Measurements from ENCODE around the gene LRCH2.
"Not testable (repeated sequence)": the region's sequence is repeated elsewhere in the genome, so short reads cannot be mapped to it uniquely, and the experiment has no call there.

LRCH2 gene, protein sequence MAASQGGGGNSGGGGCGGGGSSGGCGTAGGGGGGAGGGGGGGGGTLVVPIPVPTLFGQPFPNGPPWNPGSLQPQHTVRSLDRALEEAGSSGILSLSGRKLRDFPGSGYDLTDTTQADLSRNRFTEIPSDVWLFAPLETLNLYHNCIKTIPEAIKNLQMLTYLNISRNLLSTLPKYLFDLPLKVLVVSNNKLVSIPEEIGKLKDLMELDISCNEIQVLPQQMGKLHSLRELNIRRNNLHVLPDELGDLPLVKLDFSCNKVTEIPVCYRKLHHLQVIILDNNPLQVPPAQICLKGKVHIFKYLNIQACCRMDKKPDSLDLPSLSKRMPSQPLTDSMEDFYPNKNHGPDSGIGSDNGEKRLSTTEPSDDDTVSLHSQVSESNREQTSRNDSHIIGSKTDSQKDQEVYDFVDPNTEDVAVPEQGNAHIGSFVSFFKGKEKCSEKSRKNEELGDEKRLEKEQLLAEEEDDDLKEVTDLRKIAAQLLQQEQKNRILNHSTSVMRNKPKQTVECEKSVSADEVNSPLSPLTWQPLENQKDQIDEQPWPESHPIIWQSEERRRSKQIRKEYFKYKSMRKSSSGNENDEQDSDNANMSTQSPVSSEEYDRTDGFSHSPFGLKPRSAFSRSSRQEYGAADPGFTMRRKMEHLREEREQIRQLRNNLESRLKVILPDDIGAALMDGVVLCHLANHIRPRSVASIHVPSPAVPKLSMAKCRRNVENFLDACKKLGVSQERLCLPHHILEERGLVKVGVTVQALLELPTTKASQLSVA

DNA sequence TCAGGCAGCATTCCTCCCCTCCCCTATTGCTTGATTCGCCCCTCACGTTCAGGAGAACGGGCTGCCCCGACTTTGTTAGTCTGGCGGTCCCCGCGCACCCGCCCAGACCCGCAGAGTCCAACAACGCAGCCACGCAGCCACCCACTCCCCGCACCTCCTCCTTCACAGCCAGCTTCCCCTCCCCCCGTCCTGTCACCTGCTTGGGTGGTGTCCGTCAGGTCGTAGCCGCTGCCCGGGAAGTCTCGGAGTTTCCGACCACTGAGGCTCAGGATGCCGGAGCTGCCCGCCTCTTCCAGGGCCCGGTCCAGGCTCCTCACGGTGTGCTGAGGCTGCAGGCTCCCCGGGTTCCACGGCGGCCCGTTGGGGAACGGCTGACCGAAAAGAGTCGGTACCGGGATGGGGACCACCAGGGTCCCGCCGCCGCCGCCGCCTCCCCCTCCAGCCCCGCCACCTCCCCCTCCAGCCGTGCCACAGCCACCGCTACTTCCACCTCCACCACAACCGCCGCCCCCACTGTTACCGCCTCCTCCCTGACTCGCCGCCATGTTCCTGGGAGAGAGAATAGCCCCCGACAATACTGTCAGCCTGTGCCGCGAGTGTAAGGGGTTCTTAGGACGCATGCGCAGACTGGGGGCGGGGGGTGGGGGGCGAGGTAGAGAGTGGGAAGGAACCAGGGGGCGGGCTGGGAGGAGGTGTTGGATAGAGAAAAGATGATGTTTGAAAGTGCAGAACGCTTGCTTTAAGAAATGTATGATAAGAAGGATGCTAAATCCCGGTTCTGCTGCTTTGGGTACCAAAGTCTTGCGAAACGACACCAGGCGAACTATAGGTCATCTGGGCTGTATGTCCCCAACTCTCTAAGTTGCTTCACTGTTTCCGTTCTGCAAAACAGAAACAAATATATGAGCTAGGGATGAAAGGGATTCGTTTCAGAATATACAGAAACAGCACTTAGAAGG, at the start of gene LRCH2:
Gene LRCH2, minus strand, starts transcription at position 600 of the 959 bp plus-strand sequence. Its CDS starts 55 bp downstream, at position 545.
- no peak for DNase-seq

DNA sequence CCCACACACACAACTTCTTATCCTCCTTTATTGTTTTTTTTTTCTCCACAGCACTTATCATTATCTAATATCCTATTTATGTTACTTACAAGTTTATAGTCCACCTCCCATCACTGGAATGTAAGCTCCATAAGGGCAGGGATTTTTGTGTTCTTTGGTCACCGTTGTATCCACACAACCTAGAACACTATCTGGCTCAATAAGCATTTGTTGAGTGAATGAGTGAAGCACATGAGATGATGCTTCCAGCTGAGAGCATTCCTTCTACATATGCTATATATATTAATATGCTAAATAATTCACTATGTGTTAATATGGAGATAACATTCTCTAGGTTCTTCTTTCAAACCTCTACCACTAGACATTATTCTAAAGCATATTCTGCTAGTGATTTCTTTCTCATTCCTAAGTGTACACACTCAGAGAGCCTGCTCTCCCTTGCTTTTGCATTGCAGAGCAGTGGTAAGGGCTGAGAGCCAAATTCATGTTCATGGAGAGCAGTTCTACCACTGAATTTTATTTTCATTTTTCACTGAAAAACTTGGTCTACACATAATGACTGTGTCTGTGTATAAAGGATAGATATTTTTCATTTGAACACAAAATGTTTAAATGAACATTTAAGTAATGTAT, 35.3 kb upstream of the LRCH2 start:
- DNase-seq: no peak

DNA sequence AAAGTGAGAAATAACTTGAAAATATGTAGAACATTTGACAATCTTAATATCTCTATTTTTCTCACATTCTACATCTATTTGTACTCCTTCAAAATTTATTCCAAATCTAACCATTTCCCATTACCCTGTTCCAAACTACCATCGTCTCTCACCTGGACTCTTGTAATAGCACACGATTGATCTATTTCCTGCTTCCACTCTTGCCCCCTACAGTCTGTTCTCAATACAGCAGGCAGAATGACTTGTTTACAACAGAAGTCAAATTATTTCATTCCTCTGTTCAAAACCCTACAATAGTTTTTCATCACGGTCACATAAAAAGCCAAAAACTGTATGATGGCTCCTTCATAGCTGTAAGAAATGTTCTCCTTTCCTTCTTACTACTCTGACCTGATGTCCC, 34.5 kb upstream of the LRCH2 start:
- no peak for DNase-seq

DNA sequence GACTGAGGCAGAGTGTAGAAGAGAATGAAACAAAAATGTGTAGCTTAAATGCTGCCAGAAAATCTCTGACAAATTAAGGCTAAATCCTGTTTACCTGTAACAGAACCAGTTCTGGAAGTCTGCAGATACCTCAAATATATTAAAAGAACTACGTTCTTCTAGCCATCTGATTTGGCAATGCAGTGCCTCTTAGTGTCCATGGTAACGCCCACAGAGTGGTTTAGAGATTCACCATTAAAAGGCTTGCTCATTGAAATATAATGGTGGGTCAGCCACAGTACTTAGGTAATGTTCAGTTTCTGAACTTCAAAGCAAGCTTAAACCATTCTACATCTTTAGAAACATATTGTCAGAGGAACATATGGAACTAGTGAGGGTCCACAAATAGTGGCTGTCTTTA, 32.4 kb upstream of the LRCH2 start:
- no peak for DNase-seq

GRCh38 chrX:115264009-115264408, 30.1 kb upstream of the LRCH2 start:
- DNase-seq: no peak

- no peak for DNase-seq
Observed at GRCh38 chrX:115261148-115261547, 27.3 kb upstream of the LRCH2 start.

DNA sequence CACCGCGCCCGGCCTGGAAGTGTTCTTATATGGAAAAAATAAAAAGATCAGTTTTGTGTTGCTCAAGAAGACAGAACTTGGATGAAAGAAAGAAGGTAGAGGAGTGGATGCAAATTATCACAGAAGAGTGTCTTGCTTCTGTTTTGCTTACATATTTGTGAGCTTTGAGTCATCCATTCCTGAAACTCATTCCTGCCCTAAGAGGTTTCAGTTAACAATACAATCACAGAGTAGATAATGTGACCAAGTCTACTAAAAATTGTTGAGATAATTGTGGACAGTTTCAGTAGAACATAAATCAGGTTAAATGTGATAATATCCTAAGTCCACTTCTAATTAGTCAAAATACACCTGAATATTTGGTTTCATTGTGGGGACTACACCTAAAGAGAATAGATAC, 26.4 kb upstream of the LRCH2 start:
- peak; percentile 25 for DNase-seq

GRCh38 chrX:115259238-115259875, 25.5 kb upstream of the LRCH2 start:
- peak; percentile 25 for DNase-seq

DNA sequence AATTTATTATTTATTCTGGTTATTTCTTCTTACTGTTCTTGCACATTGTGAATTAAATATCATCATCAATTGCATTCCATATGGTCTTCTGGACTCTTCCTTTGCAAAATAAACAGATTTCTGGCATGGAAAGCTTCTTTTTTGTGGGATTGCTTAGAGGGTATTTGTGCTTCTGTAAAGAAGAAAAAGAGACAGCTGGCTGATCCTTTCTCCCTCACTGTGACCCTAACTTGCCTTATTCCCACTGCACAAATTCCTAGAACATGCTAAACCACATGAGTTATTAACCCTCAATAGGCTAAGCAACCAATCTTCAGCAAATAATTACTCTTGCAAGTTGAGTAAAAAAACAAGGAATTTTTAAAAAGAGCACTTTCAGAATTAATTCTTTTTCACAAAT, 23.8 kb upstream of the LRCH2 start:
- DNase-seq: no peak

DNA sequence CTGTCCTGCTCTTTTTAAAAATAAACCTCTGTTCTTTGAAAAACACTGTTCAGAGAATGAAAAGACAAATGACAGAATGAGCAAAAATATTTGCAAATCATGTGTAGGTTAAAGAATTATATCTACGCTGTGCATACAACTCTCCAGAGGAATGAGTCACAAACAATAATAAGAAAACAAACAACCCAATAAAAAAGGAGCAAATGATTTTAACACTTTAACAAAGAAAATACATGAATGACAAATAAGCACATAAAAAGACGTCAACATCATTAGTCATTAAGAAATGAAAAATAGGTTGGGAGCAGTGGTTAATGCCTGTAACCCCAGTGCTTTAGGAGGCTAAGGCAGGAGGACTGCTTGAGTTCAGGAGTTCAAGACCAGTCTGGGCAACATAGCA, 21.1 kb upstream of the LRCH2 start:
- no peak for DNase-seq

DNA sequence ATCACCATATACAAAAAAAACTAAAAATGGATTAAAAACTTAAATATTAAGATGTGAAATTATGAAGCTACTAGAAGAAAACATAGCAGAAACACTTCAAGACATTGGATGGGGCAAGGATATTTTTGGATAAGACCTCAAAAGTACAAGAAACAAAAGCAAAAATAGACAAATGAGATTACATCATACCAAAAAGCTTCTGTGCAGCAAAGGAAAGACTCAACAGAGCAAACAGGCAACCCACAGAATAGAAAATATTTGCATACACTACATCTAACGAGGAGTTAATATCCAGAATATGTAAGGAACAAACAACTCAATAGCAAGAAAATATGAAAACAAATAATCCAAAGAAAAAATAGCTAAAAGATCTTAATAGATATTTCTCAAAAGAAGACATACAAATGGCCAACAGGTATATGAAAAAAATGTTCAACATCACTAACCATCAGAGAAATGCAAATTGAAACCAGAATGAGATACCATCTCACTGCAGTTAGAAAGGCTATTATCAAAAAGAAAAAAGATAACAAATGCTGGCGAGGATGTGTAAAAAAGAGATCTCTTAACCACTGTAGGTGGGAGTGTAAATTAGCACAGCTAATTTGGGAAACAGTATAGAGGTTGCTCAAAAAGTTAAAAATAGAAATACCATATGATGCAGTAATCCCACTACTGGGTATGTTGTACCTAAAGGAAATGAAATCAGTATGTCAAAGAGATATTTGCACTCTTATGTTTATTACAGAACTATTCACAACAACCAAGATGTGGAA, 17.8 kb upstream of the LRCH2 start:
- DNase-seq: no peak

- DNase-seq: no peak
Observed at GRCh38 chrX:115237056-115237455, 3.2 kb upstream of the LRCH2 start.

DNA sequence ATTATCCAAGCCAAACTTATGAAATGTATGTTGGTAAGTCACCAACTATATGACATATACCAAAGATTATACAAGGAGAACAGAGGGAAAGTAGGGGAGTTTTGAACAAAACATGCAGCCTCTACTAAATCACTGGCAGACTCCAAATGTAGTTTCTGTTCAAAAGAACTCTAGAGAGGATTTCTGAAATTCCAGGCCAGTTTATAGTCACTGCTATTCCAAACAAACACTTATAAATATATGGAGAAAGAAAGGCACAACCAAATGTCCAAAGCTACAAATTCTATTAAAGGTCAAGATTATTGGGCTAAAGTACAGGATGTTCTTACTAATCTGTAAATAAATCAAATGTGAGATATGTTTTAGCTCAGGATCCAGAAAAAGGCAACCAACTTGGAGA, 2.7 kb upstream of the LRCH2 start:
- no peak for DNase-seq

DNA sequence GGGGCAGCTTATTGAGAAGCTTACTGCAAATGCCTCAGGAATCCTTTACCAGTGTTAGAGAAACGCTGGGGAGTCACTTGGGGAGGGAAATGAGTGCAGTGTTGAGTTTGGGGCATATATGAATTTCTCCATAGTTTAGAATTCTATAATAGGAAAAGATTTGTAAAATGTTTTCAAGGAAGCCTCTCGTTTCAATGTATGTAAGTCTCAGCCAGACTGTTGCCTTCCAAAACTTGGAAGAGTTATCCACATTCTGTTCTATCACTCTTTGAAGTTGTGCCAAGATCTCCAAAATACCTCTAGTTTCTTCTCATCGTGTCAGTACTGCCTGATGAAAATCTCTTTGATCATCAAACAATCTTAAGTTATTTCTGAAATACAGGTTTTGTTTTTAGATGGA, 565 bp upstream of the LRCH2 start:
- no peak for DNase-seq

- DNase-seq: no peak
Observed at GRCh38 chrX:115232933-115233496, 881 bp downstream of the LRCH2 start.

- DNase-seq: no peak
Observed at GRCh38 chrX:115229337-115230003, 4.4 kb downstream of the LRCH2 start.

- DNase-seq: peak; percentile 31
Observed at GRCh38 chrX:115226929-115227328, 7.0 kb downstream of the LRCH2 start.

GRCh38 chrX:115217346-115217745, 16.6 kb downstream of the LRCH2 start:
- DNase-seq: not testable (repeated sequence)

- DNase-seq: no peak
Observed at GRCh38 chrX:115214605-115215004, 19.3 kb downstream of the LRCH2 start.

DNA sequence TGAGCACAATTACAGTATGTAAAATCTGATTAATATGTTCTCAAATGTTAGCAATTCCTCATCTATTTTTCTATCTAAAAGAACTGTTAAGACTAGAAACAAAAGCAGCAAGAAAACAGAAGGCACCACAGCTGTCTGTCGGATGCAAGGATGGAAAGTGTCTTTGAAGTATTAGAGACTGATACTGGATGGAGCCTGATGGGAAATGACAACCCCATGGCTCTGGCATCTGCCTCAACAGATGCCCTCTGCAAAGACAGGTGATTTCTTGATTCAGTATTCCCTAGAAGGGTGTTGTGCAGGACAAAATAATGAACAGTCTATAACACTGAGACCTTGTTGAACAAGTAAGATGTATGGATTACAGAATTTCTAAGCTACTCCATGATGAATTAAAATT, 19.7 kb downstream of the LRCH2 start:
- DNase-seq: no peak
